Skeletal muscle satellite cell (primary cell): Measurements from ENCODE around the gene ARL4C. TPM values are rescaled to one million over a fixed set of nuclear protein-coding genes. Genes with fewer than 3 reads are reported as not detected.

ENCODE experiments used
- H3K27me3 ChIP-seq: 2 replicates; pipeline ENCODE4 v1.7.0; 2013; ENCODE audit warnings: low read length; ENCODE audit not compliant: control insufficient read depth, insufficient read depth
- H3K36me3 ChIP-seq: 2 replicates; pipeline ENCODE4 v1.7.0; 2013; ENCODE audit warnings: mild to moderate bottlenecking, control low read depth, low read length; ENCODE audit not compliant: insufficient read depth
- H3K4me1 ChIP-seq: 2 replicates; pipeline ENCODE4 v1.7.0; 2013; ENCODE audit warnings: low read length; ENCODE audit not compliant: control insufficient read depth, insufficient read depth
- H3K4me2 ChIP-seq: 2 replicates; pipeline ENCODE4 v1.7.0; 2013; ENCODE audit warnings: mild to moderate bottlenecking, low read length
- H3K4me3 ChIP-seq: 2 replicates; pipeline ENCODE4 v1.7.0; 2013; ENCODE audit warnings: low read length
- H3K9ac ChIP-seq: 2 replicates; pipeline ENCODE4 v1.7.0; 2013; ENCODE audit warnings: mild to moderate bottlenecking, low read depth, low read length, moderate library complexity
- H3K9me3 ChIP-seq: replicated peaks from 2 replicates; pipeline ENCODE4 v1.7.0; 2013; ENCODE audit warnings: mild to moderate bottlenecking, control low read depth, low read length
- total RNA-seq: library from RNA; depleted of rRNA; stranded (reverse); fragments of >200 nt; gene quantifications from 2 replicates; pipeline ENCODE4 v1.2.3, GENCODE V29; 2012; rRNA removed

ARL4C gene
- total RNA-seq, result 3.5 and 7.6 TPM in 2 replicates

GRCh38 chr2:234496835-234497593 lies at the start of gene ARL4C:
TSS of gene ARL4C (minus strand) at chr2:234497081. CDS start at chr2:234496586, 495 bp downstream.
- peaks cover 14% of the 10 kb centered on the region for H3K4me1 ChIP-seq

GRCh38 chr2:234544659-234545611 lies 48.1 kb upstream of the ARL4C start:
- H3K4me1 ChIP-seq, result no peaks in the 10 kb centered on the region
- no peak overlapping the region for H3K4me3 ChIP-seq
- H3K27me3 ChIP-seq, result peaks cover 6% of the 10 kb centered on the region
- no peak overlapping the region for H3K9ac ChIP-seq
- H3K4me2 ChIP-seq, result no peak overlapping the region
- no peaks in the 10 kb centered on the region for H3K9me3 ChIP-seq
- no peaks in the 10 kb centered on the region for H3K36me3 ChIP-seq

More at GRCh38 chr2:234496835-234497593, at the start of gene ARL4C:
- Histone ChIP-seq H3K27me3 (no peaks in the 10 kb centered on the region), H3K9ac (peak within 1 kb of the TSS; percentile 73), H3K4me3 (peak within 1 kb of the TSS; percentile 89), H3K4me2 (peak within 1 kb of the TSS; percentile 98), H3K9me3 (no peaks in the 10 kb centered on the region), H3K36me3 (no peaks in the 10 kb centered on the region)

- no peaks in the 10 kb centered on the region for H3K36me3 ChIP-seq
- peaks cover 6% of the 10 kb centered on the region for H3K27me3 ChIP-seq
- H3K9ac ChIP-seq, result no peak overlapping the region
- H3K9me3 ChIP-seq, result no peaks in the 10 kb centered on the region
- H3K4me3 ChIP-seq, result no peak overlapping the region
- H3K4me2 ChIP-seq, result no peak overlapping the region
- H3K4me1 ChIP-seq, result no peaks in the 10 kb centered on the region
Observed at GRCh38 chr2:234542742-234543141, 45.9 kb upstream of the ARL4C start.

GRCh38 chr2:234537929-234538328 lies 41.0 kb upstream of the ARL4C start:
- H3K9me3 ChIP-seq, result no peaks in the 10 kb centered on the region
- no peak overlapping the region for H3K4me3 ChIP-seq
- no peaks in the 10 kb centered on the region for H3K4me1 ChIP-seq
- H3K9ac ChIP-seq, result no peak overlapping the region
- H3K4me2 ChIP-seq, result no peak overlapping the region
- H3K27me3 ChIP-seq, result peaks cover 35% of the 10 kb centered on the region
- H3K36me3 ChIP-seq, result no peaks in the 10 kb centered on the region

- no peak overlapping the region for H3K4me3 ChIP-seq
- no peaks in the 10 kb centered on the region for H3K36me3 ChIP-seq
- H3K9me3 ChIP-seq, result no peaks in the 10 kb centered on the region
- no peak overlapping the region for H3K4me2 ChIP-seq
- H3K9ac ChIP-seq, result no peak overlapping the region
- no peaks in the 10 kb centered on the region for H3K4me1 ChIP-seq
- peaks cover 35% of the 10 kb centered on the region for H3K27me3 ChIP-seq
Observed at GRCh38 chr2:234536178-234536965, 39.5 kb upstream of the ARL4C start.

GRCh38 chr2:234535464-234535863 lies 38.6 kb upstream of the ARL4C start:
- Histone ChIP-seq H3K4me3 (no peak overlapping the region), H3K9me3 (no peaks in the 10 kb centered on the region)

GRCh38 chr2:234534515-234534914 lies 37.6 kb upstream of the ARL4C start:
- H3K9me3 ChIP-seq, result no peaks in the 10 kb centered on the region
- no peaks in the 10 kb centered on the region for H3K4me1 ChIP-seq
- no peak overlapping the region for H3K9ac ChIP-seq
- H3K4me3 ChIP-seq, result no peak overlapping the region
- H3K36me3 ChIP-seq, result no peaks in the 10 kb centered on the region
- peaks cover 36% of the 10 kb centered on the region for H3K27me3 ChIP-seq
- H3K4me2 ChIP-seq, result no peak overlapping the region

More at GRCh38 chr2:234535464-234535863, 38.6 kb upstream of the ARL4C start:
- Histone ChIP-seq H3K9ac (no peak overlapping the region), H3K4me1 (no peaks in the 10 kb centered on the region), H3K36me3 (no peaks in the 10 kb centered on the region), H3K27me3 (peaks cover 38% of the 10 kb centered on the region), H3K4me2 (no peak overlapping the region)

- no peaks in the 10 kb centered on the region for H3K4me1 ChIP-seq
- H3K4me2 ChIP-seq, result no peak overlapping the region
- no peak overlapping the region for H3K9ac ChIP-seq
- H3K36me3 ChIP-seq, result no peaks in the 10 kb centered on the region
- H3K27me3 ChIP-seq, result peaks cover 43% of the 10 kb centered on the region
- no peaks in the 10 kb centered on the region for H3K9me3 ChIP-seq
- no peak overlapping the region for H3K4me3 ChIP-seq
Observed at GRCh38 chr2:234533626-234534025, 36.7 kb upstream of the ARL4C start.

GRCh38 chr2:234528410-234529148 lies 31.7 kb upstream of the ARL4C start:
- H3K4me1 ChIP-seq, result no peaks in the 10 kb centered on the region
- H3K9ac ChIP-seq, result no peak overlapping the region
- peaks cover 16% of the 10 kb centered on the region for H3K27me3 ChIP-seq
- H3K36me3 ChIP-seq, result no peaks in the 10 kb centered on the region
- no peak overlapping the region for H3K4me2 ChIP-seq
- H3K9me3 ChIP-seq, result no peaks in the 10 kb centered on the region
- H3K4me3 ChIP-seq, result no peak overlapping the region

- H3K4me2 ChIP-seq, result no peak overlapping the region
- H3K9me3 ChIP-seq, result no peaks in the 10 kb centered on the region
- no peak overlapping the region for H3K9ac ChIP-seq
- no peaks in the 10 kb centered on the region for H3K4me1 ChIP-seq
- H3K36me3 ChIP-seq, result no peaks in the 10 kb centered on the region
- peaks cover 16% of the 10 kb centered on the region for H3K27me3 ChIP-seq
- H3K4me3 ChIP-seq, result no peak overlapping the region
Observed at GRCh38 chr2:234526711-234527110, 29.8 kb upstream of the ARL4C start.
